SU-DHL-6 (cell line): Measurements from ENCODE around the gene TNIK.

ENCODE experiments used
- CTCF ChIP-seq: fragments of 200-600 bp; sonication (generic); IDR thresholded peaks from one replicate; pipeline ENCODE4 v1.5.1; 2017; ENCODE audit warnings: antibody characterized with exemption, mild to moderate bottlenecking, low read length, moderate library complexity; ENCODE audit not compliant: insufficient read depth, poor library complexity, severe bottlenecking
- EZH2phosphoT487 ChIP-seq: fragments of 200-600 bp; sonication (generic), shearing (Covaris generic); conservative IDR thresholded peaks from 2 replicates; pipeline ENCODE4 v1.6.1; 2018; ENCODE audit warnings: mild to moderate bottlenecking, antibody characterized with exemption, low read length, moderate library complexity, mixed read lengths

GRCh38 chr3:171345107-171345843 lies 114.9 kb downstream of the TNIK start:
- TF ChIP-seq CTCF (no peak), EZH2phosphoT487 (no peak)
